ENCODE data around the gene TDRD7. TPM values are rescaled to one million over a fixed set of nuclear protein-coding genes. Genes with fewer than 3 reads are reported as not detected.

Gene TDRD7
- total RNA-seq, 3 donors from 2014 or later: 31.1 to 36.6 (median 33.4) TPM

DNA sequence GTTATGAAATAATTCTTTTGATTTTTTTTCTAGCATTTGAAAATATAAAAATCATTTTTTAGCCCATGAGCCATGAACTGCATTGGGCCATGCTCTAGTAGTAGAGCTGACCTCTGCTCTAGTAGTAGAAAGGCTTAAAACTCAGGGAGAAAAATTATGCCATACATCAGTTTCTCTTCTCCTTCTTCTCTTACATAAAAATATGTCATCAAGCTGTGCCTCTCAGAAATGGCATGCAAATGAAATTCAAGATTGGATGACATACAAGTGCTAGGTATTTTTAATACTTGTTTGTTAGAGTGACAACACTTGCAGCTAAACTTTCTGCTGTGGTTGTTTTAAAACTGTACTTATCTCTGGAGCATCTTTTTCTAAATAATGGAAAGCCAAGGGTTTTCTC, 47.4 kb downstream of the TDRD7 start:
- intact Hi-C loops (cut with DNase I, micrococcal nuclease): no loop called here
- no peak for TF ChIP-seq CTCF (IDR thresholded peaks at IDR 0.05)

GRCh38 chr9:97462159-97462558, 50.3 kb downstream of the TDRD7 start:
- ATAC-seq: no peak
- no peak for TF ChIP-seq CTCF (IDR thresholded peaks at IDR 0.05)
- H3K4me3 ChIP-seq: no peak overlapping the region
- H3K4me1 ChIP-seq (ENCODE audit: low read depth): no peaks in the 10 kb centered on the region
- intact Hi-C loops (cut with DNase I, micrococcal nuclease): no loop called here
- no peaks in the 10 kb centered on the region for H3K9me3 ChIP-seq
- DNase-seq: no peak
- H3K36me3 ChIP-seq (ENCODE audit: low read depth): no peaks in the 10 kb centered on the region

More for the DNA sequence above, 47.4 kb downstream of the TDRD7 start:
- Histone ChIP-seq H3K9me3 (no peaks in the 10 kb centered on the region), H3K4me1 (ENCODE audit: low read depth) (no peaks in the 10 kb centered on the region), H3K36me3 (ENCODE audit: low read depth) (no peaks in the 10 kb centered on the region), H3K4me3 (no peak overlapping the region)
- no peak for DNase-seq
- no peak for ATAC-seq

DNA sequence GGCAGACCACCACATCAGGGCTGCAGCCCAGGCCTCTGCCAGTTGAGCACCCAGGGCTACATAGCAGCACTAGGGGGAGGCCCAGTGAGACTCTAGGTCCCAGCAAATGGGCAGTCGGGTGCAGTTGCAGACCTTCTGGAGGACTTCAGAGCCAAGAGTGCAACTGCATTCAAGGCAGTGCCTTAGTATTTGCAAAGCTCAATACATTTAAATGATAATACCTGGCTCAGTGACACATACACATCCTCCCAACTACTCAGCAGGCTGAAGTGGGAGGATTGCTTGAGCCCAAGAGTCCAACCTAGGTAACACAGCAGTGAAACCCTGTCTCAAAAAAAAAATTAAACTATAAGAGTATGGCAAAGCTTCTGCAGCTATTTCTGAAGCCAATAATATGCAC, 51.0 kb downstream of the TDRD7 start:
- TF ChIP-seq CTCF (IDR thresholded peaks at IDR 0.05): no peak
- intact Hi-C loops (cut with DNase I, micrococcal nuclease): no loop called here
- DNase-seq (no peak), ATAC-seq (no peak)
- H3K4me3 ChIP-seq: no peak overlapping the region
- H3K4me1 ChIP-seq (ENCODE audit: low read depth): no peaks in the 10 kb centered on the region
- H3K9me3 ChIP-seq: no peaks in the 10 kb centered on the region
- H3K36me3 ChIP-seq (ENCODE audit: low read depth): no peaks in the 10 kb centered on the region

DNA sequence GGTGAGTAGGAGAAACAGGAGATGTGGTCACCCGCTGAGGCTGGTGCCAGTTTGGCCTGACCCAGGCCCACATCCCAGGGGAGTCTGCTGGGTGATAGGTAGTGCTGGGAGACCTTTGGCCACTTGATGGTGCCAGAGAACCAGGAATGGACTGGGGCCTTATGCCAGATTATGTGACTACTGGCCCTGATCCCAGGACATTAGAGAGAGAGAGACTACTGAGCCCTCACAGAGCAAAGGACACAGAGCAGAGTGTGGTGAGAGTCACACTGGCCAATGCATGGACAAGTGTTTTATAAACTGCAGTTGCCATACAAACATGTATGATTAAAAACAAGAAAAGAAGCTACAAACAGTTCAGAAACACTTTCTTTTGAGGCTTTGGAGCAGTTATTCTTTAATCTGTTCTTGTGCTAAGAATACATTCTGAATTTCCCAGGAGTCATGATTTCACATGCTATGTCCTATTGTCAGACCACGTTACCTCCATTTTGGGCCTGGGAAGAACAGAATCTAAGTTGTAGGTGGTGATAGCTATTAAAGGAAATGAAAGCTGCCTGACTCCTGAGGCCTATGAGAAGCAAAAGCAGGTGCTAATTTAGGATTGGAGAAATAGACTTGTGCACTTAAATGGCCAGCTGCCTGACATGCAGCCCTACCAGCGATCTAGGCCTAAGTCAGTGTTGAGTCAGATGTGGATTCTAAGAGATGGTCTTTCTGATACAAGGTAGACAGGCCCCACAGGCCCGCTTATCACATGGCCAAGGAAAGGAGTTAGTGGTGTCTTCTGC, 57.0 kb downstream of the TDRD7 start:
- DNase-seq (peak; percentile 42 to 79 (median 64)), ATAC-seq (peak; percentile 97)
- intact Hi-C loops (cut with DNase I, micrococcal nuclease): loop anchor here in 1 of 2 donors (5.0 kb wide), 2 partner anchors 128 to 148 kb away; no protein-coding TSS in a partner anchor
- H3K4me1 ChIP-seq (ENCODE audit: low read depth): no peaks in the 10 kb centered on the region
- peak; percentile 18 for TF ChIP-seq CTCF (IDR thresholded peaks at IDR 0.05)
- H3K9me3 ChIP-seq: no peaks in the 10 kb centered on the region
- no peaks in the 10 kb centered on the region for H3K36me3 ChIP-seq (ENCODE audit: low read depth)
- no peak overlapping the region for H3K4me3 ChIP-seq

GRCh38 chr9:97470076-97470475, 58.2 kb downstream of the TDRD7 start:
- TF ChIP-seq CTCF (IDR thresholded peaks at IDR 0.05): no peak
- intact Hi-C loops (cut with DNase I, micrococcal nuclease): loop anchor here in 1 of 2 donors (10.0 kb wide), 1 partner anchor 135 kb away; no protein-coding TSS in a partner anchor
- no peaks in the 10 kb centered on the region for H3K9me3 ChIP-seq
- ATAC-seq (no peak), DNase-seq (no peak)
- no peaks in the 10 kb centered on the region for H3K4me1 ChIP-seq (ENCODE audit: low read depth)
- H3K4me3 ChIP-seq: no peak overlapping the region
- no peaks in the 10 kb centered on the region for H3K36me3 ChIP-seq (ENCODE audit: low read depth)

Measured in mucosa of descending colon (tissue), 3 donors.